Caco-2 (cell line): ENCODE data around the gene ENDOG. TPM values are rescaled to one million over a fixed set of nuclear protein-coding genes. Genes with fewer than 3 reads are reported as not detected.

Source experiments
- BruUV-seq: library from RNA; stranded (reverse); fragments of 400-500 nt; replicated peaks from 2 replicates; lab custom pipeline; 2021; lab: Mats Ljungman, UMichigan
- CTCF ChIA-PET: fragments of 300-600 bp; sonication (Branson Sonifier 250); formaldehyde crosslinking; loops from one replicate; lab custom pipeline; 2022; ENCODE audit warnings: antibody characterized with exemption; lab: Charles Lee
- POLR2A ChIA-PET: fragments of 300-600 bp; sonication (Branson Sonifier 250); formaldehyde crosslinking; loops from one replicate; lab custom pipeline; 2022; ENCODE audit warnings: antibody characterized with exemption; lab: Charles Lee
- DNase-seq, 2 experiments: peaks; one replicate each; pipeline versions ENCODE4 v3.0.0 to v3.0.0-alpha.2; 2020 to 2022
- H3K27me3 ChIP-seq: replicated peaks from 2 replicates; pipeline ENCODE4 v1.6.0; 2011; ENCODE audit warnings: low read length; ENCODE audit not compliant: control insufficient read depth, insufficient read depth
- H3K36me3 ChIP-seq: 2 replicates; pipeline ENCODE4 v1.5.1; 2011; ENCODE audit warnings: low read length; ENCODE audit not compliant: control insufficient read depth, insufficient read depth
- H3K4me1 ChIP-seq: fragments of 250-450 bp; sonication (Bioruptor Pico); 2 replicates; pipeline ENCODE4 v1.5.1; 2020; ENCODE audit warnings: mild to moderate bottlenecking
- H3K4me3 ChIP-seq: 2 replicates; pipeline ENCODE4 v1.5.1; 2011; ENCODE audit warnings: low read depth, mild to moderate bottlenecking, control low read depth, low read length
- H3K9me3 ChIP-seq: fragments of 250-450 bp; sonication (Bioruptor Pico); 2 replicates; pipeline ENCODE4 v1.5.1; 2020; ENCODE audit warnings: mild to moderate bottlenecking, moderate library complexity
- H3K27ac Mint-ChIP-seq: one replicate; pipeline ENCODE4 v1.8.0; 2022; ENCODE audit warnings: mixed read lengths; ENCODE audit not compliant: unreplicated experiment
- H3K27me3 Mint-ChIP-seq: one replicate; pipeline ENCODE4 v1.8.0; 2022; ENCODE audit warnings: mixed read lengths; ENCODE audit not compliant: insufficient read depth, unreplicated experiment
- H3K36me3 Mint-ChIP-seq: one replicate; pipeline ENCODE4 v1.8.0; 2022; ENCODE audit warnings: mild to moderate bottlenecking, mixed read lengths; ENCODE audit not compliant: insufficient read depth, unreplicated experiment
- H3K4me1 Mint-ChIP-seq: one replicate; pipeline ENCODE4 v1.8.0; 2022; ENCODE audit warnings: low read depth, mixed read lengths; ENCODE audit not compliant: unreplicated experiment
- H3K4me3 Mint-ChIP-seq: one replicate; pipeline ENCODE4 v1.8.0; 2022; ENCODE audit warnings: mild to moderate bottlenecking, moderate library complexity, mixed read lengths; ENCODE audit not compliant: unreplicated experiment
- H3K9me3 Mint-ChIP-seq: one replicate; pipeline ENCODE4 v1.8.0; 2022; ENCODE audit warnings: mixed read lengths; ENCODE audit not compliant: unreplicated experiment
- intact Hi-C: fragments of 100-400 bp; cut with micrococcal nuclease; formaldehyde crosslinking; loops from one replicate; pipeline ENCODE4 v1.10.0; 2022; ENCODE audit not compliant: unreplicated experiment
- total RNA-seq: library from RNA; stranded (reverse); gene quantifications from 2 replicates; pipeline ENCODE4 v1.2.3, GENCODE V29; 2022
- TF ChIP-seq, protein P1 (sequence below), 2 experiments: fragments of 200-600 bp in 1 of 2; IDR thresholded peaks; 1 replicate in 1 of 2; 2 replicates in 1 of 2; pipeline versions ENCODE4 v1.5.1 to v1.8.0; 2011 to 2022; ENCODE audit warnings: antibody characterized with exemption in 1 of 2, control low read depth in 1 of 2, inconsistent platforms in 1 of 2, low read depth in 1 of 2, low read length in 1 of 2, mild to moderate bottlenecking in 1 of 2, moderate library complexity in 1 of 2; ENCODE audit not compliant: insufficient read depth in 1 of 2, severe bottlenecking in 1 of 2, unreplicated experiment in 1 of 2

Gene ENDOG
- total RNA-seq, 1 experiment from 2014 or later: 30.0 TPM

DNA sequence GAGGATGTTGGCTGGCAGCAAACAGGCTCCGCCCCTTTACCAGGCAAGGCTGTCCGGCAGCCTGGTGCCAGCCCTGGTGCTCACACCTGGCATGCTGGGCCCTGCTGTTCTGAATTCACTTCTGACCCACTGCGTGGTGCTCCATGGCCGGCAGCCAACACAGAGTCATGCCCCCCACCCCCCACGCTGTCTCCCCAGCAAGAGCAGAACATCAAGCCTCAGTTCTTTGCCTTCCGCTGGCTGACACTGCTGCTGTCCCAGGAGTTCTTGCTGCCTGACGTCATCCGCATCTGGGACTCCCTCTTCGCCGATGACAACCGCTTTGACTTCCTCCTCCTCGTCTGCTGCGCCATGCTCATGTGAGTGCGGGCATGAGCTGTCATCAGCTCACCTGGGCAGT, 12.6 kb upstream of the ENDOG start:
- POLR2A ChIA-PET: no interaction called here
- no peaks in the 10 kb centered on the region for H3K4me1 Mint-ChIP-seq
- Histone ChIP-seq H3K9me3 (no peaks in the 10 kb centered on the region), H3K4me3 (no peak overlapping the region), H3K4me1 (no peaks in the 10 kb centered on the region), H3K27me3 (no peaks in the 10 kb centered on the region), H3K36me3 (no peaks in the 10 kb centered on the region; the same call in 1 of the 2 replicates)
- BruUV-seq: no TSS peak
- H3K27ac Mint-ChIP-seq: no peak overlapping the region
- H3K27me3 Mint-ChIP-seq: no peaks in the 10 kb centered on the region
- no peak overlapping the region for H3K4me3 Mint-ChIP-seq
- CTCF ChIA-PET: no interaction called here
- intact Hi-C loops: no loop called here
- H3K36me3 Mint-ChIP-seq: peaks cover 24% of the 10 kb centered on the region
- DNase-seq: no peak
- TF ChIP-seq, protein P1, sequence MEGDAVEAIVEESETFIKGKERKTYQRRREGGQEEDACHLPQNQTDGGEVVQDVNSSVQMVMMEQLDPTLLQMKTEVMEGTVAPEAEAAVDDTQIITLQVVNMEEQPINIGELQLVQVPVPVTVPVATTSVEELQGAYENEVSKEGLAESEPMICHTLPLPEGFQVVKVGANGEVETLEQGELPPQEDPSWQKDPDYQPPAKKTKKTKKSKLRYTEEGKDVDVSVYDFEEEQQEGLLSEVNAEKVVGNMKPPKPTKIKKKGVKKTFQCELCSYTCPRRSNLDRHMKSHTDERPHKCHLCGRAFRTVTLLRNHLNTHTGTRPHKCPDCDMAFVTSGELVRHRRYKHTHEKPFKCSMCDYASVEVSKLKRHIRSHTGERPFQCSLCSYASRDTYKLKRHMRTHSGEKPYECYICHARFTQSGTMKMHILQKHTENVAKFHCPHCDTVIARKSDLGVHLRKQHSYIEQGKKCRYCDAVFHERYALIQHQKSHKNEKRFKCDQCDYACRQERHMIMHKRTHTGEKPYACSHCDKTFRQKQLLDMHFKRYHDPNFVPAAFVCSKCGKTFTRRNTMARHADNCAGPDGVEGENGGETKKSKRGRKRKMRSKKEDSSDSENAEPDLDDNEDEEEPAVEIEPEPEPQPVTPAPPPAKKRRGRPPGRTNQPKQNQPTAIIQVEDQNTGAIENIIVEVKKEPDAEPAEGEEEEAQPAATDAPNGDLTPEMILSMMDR (IDR thresholded peaks at IDR 0.05; ENCODE audit: insufficient read depth in 1 of 2, low read depth in 1 of 2, low read length in 1 of 2, severe bottlenecking in 1 of 2, unreplicated experiment in 1 of 2): no peak
- no peaks in the 10 kb centered on the region for H3K9me3 Mint-ChIP-seq

DNA sequence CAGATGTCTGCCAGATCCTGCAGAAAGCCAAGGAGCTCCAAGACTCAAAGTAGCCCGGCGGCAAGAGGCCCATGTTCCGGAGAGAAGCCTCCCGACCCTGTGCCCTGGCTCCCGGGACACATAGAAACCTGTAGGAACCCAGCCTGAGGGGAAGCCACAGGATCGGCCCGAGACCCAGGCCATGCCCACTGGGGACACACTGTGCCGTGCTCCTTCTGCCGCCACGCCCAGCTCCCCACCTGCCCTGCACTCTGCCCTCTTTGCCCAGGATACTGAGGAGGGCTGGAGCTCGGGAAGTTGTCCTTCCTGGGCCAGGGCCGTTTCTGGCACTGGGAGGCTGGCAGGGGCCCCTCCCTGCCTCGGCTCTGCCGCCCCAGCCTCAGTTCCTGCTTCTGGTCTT, 10.5 kb upstream of the ENDOG start:
- Histone ChIP-seq H3K4me1 (no peaks in the 10 kb centered on the region), H3K9me3 (no peaks in the 10 kb centered on the region), H3K36me3 (no peaks in the 10 kb centered on the region; the same call in 1 of the 2 replicates), H3K4me3 (no peak overlapping the region), H3K27me3 (no peaks in the 10 kb centered on the region)
- no peaks in the 10 kb centered on the region for H3K9me3 Mint-ChIP-seq
- no peak for DNase-seq
- ChIA-PET CTCF (interaction anchor here (0.6 to 1.0 kb wide), 2 partner anchors 10 to 46 kb away, joined by 3 to 4 read pairs; partner anchors contain the start of gene ENDOG), POLR2A (no interaction called here)
- H3K27me3 Mint-ChIP-seq: no peaks in the 10 kb centered on the region
- TF ChIP-seq, protein P1 (IDR thresholded peaks at IDR 0.05; ENCODE audit: insufficient read depth in 1 of 2, low read depth in 1 of 2, low read length in 1 of 2, severe bottlenecking in 1 of 2, unreplicated experiment in 1 of 2): no peak
- H3K4me1 Mint-ChIP-seq: no peaks in the 10 kb centered on the region
- intact Hi-C loops: no loop called here
- BruUV-seq: no TSS peak
- no peak overlapping the region for H3K4me3 Mint-ChIP-seq
- peaks cover 15% of the 10 kb centered on the region for H3K36me3 Mint-ChIP-seq
- no peak overlapping the region for H3K27ac Mint-ChIP-seq

DNA sequence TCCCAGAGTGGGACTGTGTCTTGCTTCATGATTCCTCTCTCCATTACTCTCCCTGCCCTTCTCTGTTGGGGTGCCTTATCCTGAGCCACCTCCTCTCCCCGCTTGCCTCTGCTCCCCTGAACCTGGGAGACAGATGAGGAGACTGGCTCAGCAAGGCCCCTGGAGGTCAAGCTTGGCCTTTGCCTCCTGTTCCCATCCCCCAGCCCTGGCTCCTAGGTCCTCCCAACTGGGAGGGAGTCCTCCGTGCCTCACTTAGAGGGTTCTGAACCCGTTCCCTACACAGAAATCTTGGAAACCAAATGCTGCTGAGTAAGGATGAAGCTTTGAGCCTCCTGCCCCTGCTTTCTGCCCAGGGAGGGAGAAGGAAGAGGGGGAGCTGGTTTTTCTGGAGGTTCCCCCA, 9.8 kb upstream of the ENDOG start:
- H3K4me3 Mint-ChIP-seq: no peak overlapping the region
- no peak overlapping the region for H3K4me3 ChIP-seq
- H3K9me3 Mint-ChIP-seq: no peaks in the 10 kb centered on the region
- BruUV-seq: no TSS peak
- ChIA-PET CTCF (no interaction called here), POLR2A (interaction anchor here (0.8 kb wide), 1 partner anchor 119 kb away, joined by 4 read pairs; no protein-coding TSS in a partner anchor)
- TF ChIP-seq, protein P1 (IDR thresholded peaks at IDR 0.05; ENCODE audit: insufficient read depth in 1 of 2, low read depth in 1 of 2, low read length in 1 of 2, severe bottlenecking in 1 of 2, unreplicated experiment in 1 of 2): no peak
- H3K36me3 Mint-ChIP-seq: peaks cover 10% of the 10 kb centered on the region
- H3K36me3 ChIP-seq: no peaks in the 10 kb centered on the region; the same call in 1 of the 2 replicates
- no peak overlapping the region for H3K27ac Mint-ChIP-seq
- no peaks in the 10 kb centered on the region for H3K4me1 ChIP-seq
- intact Hi-C loops: no loop called here
- no peak for DNase-seq
- no peaks in the 10 kb centered on the region for H3K4me1 Mint-ChIP-seq
- H3K27me3 Mint-ChIP-seq: no peaks in the 10 kb centered on the region
- H3K9me3 ChIP-seq: no peaks in the 10 kb centered on the region
- no peaks in the 10 kb centered on the region for H3K27me3 ChIP-seq
